AG04449 (cell line): ENCODE results near the gene STK32C.

Experiments
- CTCF ChIA-PET: fragments of 350-600 bp; formaldehyde crosslinking; extraction: SDS; loops from one replicate; lab custom pipeline; 2021; ENCODE audit warnings: antibody characterized with exemption; lab: Yijun Ruan, JAX
- POLR2A ChIA-PET: fragments of 400-600, 350-600 bp; formaldehyde crosslinking; extraction: SDS; loops from one replicate; lab custom pipeline; 2020; ENCODE audit warnings: antibody characterized with exemption, inconsistent platforms; lab: Yijun Ruan, JAX
- DNase-seq: peaks from one replicate; pipeline ENCODE4 v3.0.0-alpha.2; 2010; ENCODE audit warnings: low read depth, low spot score
- H3K4me3 ChIP-seq: 2 replicates; pipeline ENCODE4 v1.5.1; 2011; ENCODE audit warnings: low read depth, mild to moderate bottlenecking, control low read depth, low read length
- CTCF ChIP-seq: IDR thresholded peaks from one replicate; pipeline ENCODE4 v1.5.1; 2011; ENCODE audit warnings: mild to moderate bottlenecking, moderate library complexity, low read length, control low read depth, inconsistent platforms; ENCODE audit not compliant: insufficient read depth; ENCODE audit errors: missing control alignments

STK32C gene

GRCh38 chr10:132250481-132251475 is 57.0 kb downstream of the STK32C start:
- ChIA-PET CTCF (no interaction called here), POLR2A (no interaction called here)
- H3K4me3 ChIP-seq: no peak overlapping the region
- no peak for DNase-seq
- TF ChIP-seq CTCF: no peak

- no peak for DNase-seq
- H3K4me3 ChIP-seq: no peak overlapping the region
- POLR2A ChIA-PET: no interaction called here
- CTCF ChIA-PET: no interaction called here
- TF ChIP-seq CTCF: no peak
These were observed 57.9 kb downstream of the STK32C start for GRCh38 chr10:132249824-132250375.

GRCh38 chr10:132249226-132249724 is 58.5 kb downstream of the STK32C start:
- ChIA-PET POLR2A (no interaction called here), CTCF (no interaction called here)
- no peak overlapping the region for H3K4me3 ChIP-seq
- no peak for TF ChIP-seq CTCF
- no peak for DNase-seq

GRCh38 chr10:132248455-132249225 is 59.1 kb downstream of the STK32C start:
- POLR2A ChIA-PET: no interaction called here

GRCh38 chr10:132247943-132248342 is 59.8 kb downstream of the STK32C start:
- CTCF ChIA-PET: interaction anchor here (1.0 kb wide), 1 partner anchor 102 kb away, joined by 3 read pairs; no protein-coding TSS in a partner anchor
- no peak for TF ChIP-seq CTCF
- POLR2A ChIA-PET: no interaction called here
- no peak overlapping the region for H3K4me3 ChIP-seq
- no peak for DNase-seq

More at GRCh38 chr10:132248455-132249225, 59.1 kb downstream of the STK32C start:
- H3K4me3 ChIP-seq: peak overlapping the region; percentile 29
- no peak for DNase-seq
- CTCF ChIA-PET: interaction anchor here (1.0 kb wide), 1 partner anchor 102 kb away, joined by 3 read pairs; no protein-coding TSS in a partner anchor
- no peak for TF ChIP-seq CTCF
